ENCODE data around the gene MMP7.

MMP7 gene

GRCh38 chr11:102495161-102496042, 35.1 kb downstream of the MMP7 start:
- no peaks in the 10 kb centered on the region for H3K27me3 ChIP-seq (ENCODE audit: control insufficient read depth, insufficient read depth, low read length)
- no peak overlapping the region for H3K9ac ChIP-seq (ENCODE audit: low read depth, low read length)
- H3K9me3 ChIP-seq (ENCODE audit: control insufficient read depth, insufficient read depth, low read length): no peaks in the 10 kb centered on the region
- no peak overlapping the region for H3K27ac ChIP-seq (ENCODE audit: low read depth, low read length)
- H3K36me3 ChIP-seq (ENCODE audit: control insufficient read depth, insufficient read depth, low read length): no peaks in the 10 kb centered on the region
- H3K4me1 ChIP-seq (ENCODE audit: control insufficient read depth, insufficient read depth, low read length): 0 out of 2 replicates have a peak, but pooled peaks cover 5% of the 10 kb centered on the region
- peak overlapping the region; percentile 45 for H3K4me3 ChIP-seq (ENCODE audit: low read depth, low read length)

DNA sequence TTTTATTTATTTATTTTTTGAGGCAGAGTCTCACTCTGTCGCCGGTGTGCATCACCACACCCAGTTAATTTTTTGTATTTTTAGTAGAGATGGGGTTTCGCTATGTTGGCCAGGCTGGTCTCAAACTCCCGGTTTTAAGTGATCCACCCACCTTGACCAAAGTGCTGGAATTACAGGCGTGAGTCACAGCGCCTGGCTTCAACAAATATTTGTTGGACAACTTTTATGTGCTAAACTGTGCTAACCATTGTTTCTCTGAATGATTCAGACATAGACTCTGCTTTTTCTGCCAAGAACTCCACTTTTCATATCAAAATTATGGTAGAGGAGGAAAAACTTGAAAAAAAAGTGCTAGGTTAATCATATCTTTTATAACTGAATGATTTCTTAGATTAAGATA, 36.3 kb downstream of the MMP7 start:
- no peaks in the 10 kb centered on the region for H3K36me3 ChIP-seq (ENCODE audit: control insufficient read depth, insufficient read depth, low read length)
- H3K27me3 ChIP-seq (ENCODE audit: control insufficient read depth, insufficient read depth, low read length): no peaks in the 10 kb centered on the region
- no peak overlapping the region for H3K9ac ChIP-seq (ENCODE audit: low read depth, low read length)
- 0 out of 2 replicates have a peak, but pooled peaks cover 5% of the 10 kb centered on the region for H3K4me1 ChIP-seq (ENCODE audit: control insufficient read depth, insufficient read depth, low read length)
- no peaks in the 10 kb centered on the region for H3K9me3 ChIP-seq (ENCODE audit: control insufficient read depth, insufficient read depth, low read length)
- H3K4me3 ChIP-seq (ENCODE audit: low read depth, low read length): no peak overlapping the region
- H3K27ac ChIP-seq (ENCODE audit: low read depth, low read length): no peak overlapping the region

- no peak overlapping the region for H3K27ac ChIP-seq (ENCODE audit: low read depth, low read length)
- H3K36me3 ChIP-seq (ENCODE audit: control insufficient read depth, insufficient read depth, low read length): no peaks in the 10 kb centered on the region
- H3K9ac ChIP-seq (ENCODE audit: low read depth, low read length): no peak overlapping the region
These were observed 37.0 kb downstream of the MMP7 start for GRCh38 chr11:102493524-102493923.

GRCh38 chr11:102491969-102492368, 38.6 kb downstream of the MMP7 start:
- H3K9me3 ChIP-seq (ENCODE audit: control insufficient read depth, insufficient read depth, low read length): no peaks in the 10 kb centered on the region
- H3K27ac ChIP-seq (ENCODE audit: low read depth, low read length): no peak overlapping the region
- no peaks in the 10 kb centered on the region for H3K27me3 ChIP-seq (ENCODE audit: control insufficient read depth, insufficient read depth, low read length)
- 0 out of 2 replicates have a peak, but pooled peaks cover 5% of the 10 kb centered on the region for H3K4me1 ChIP-seq (ENCODE audit: control insufficient read depth, insufficient read depth, low read length)
- no peaks in the 10 kb centered on the region for H3K36me3 ChIP-seq (ENCODE audit: control insufficient read depth, insufficient read depth, low read length)
- no peak overlapping the region for H3K4me3 ChIP-seq (ENCODE audit: low read depth, low read length)
- H3K9ac ChIP-seq (ENCODE audit: low read depth, low read length): no peak overlapping the region

More at GRCh38 chr11:102493524-102493923, 37.0 kb downstream of the MMP7 start:
- no peaks in the 10 kb centered on the region for H3K9me3 ChIP-seq (ENCODE audit: control insufficient read depth, insufficient read depth, low read length)
- H3K4me1 ChIP-seq (ENCODE audit: control insufficient read depth, insufficient read depth, low read length): 0 out of 2 replicates have a peak, but pooled peaks cover 5% of the 10 kb centered on the region
- H3K27me3 ChIP-seq (ENCODE audit: control insufficient read depth, insufficient read depth, low read length): no peaks in the 10 kb centered on the region
- no peak overlapping the region for H3K4me3 ChIP-seq (ENCODE audit: low read depth, low read length)

DNA sequence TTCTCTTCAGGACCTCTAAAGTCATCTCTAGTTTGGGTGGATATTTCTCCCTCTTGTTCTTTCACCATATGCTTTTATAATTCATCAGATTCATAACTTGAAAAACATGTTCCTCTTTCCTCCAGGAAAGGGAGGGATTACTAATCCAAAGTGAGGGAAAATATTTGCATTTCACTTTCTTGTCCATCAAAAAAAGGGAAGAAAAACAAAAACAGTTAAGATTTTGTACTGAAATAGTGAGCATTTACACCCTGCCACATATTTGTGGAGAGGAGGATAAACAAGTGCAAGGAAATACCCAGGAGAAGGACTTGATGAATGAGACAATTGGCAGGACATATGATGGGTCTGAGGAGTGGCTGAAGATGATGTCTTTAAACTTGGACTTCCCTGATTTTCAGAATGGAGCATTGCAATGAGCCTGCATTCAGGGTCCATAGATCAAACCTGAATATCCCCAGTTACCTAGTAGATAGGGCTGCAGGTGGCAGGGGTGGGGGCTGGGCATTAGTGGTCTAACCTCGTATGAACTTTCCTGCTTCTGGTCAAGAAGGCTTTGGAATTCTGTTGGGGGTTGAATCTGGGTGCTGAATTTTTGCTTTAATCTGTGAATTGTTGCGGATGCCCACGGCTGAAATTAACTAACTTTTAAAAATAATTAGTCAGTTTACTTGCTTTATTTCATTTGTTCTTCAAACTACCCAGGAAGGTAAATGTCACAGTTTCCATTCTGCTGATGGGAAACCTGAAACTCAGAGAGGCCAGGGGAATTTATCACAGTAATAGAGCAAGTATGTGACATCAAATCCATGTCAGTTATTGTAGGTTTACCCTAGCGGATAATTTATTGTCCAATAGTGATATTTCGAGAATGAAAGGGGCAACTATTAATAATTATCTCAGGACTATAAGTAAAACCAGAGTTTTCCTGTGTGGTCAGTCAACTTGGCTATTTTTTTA, 41.1 kb downstream of the MMP7 start:
- Histone ChIP-seq H3K27me3 (ENCODE audit: control insufficient read depth, insufficient read depth, low read length) (no peaks in the 10 kb centered on the region), H3K4me3 (ENCODE audit: low read depth, low read length) (no peak overlapping the region), H3K4me1 (ENCODE audit: control insufficient read depth, insufficient read depth, low read length) (no peaks in the 10 kb centered on the region), H3K9ac (ENCODE audit: low read depth, low read length) (no peak overlapping the region), H3K27ac (ENCODE audit: low read depth, low read length) (no peak overlapping the region), H3K36me3 (ENCODE audit: control insufficient read depth, insufficient read depth, low read length) (no peaks in the 10 kb centered on the region), H3K9me3 (ENCODE audit: control insufficient read depth, insufficient read depth, low read length) (no peaks in the 10 kb centered on the region)

DNA sequence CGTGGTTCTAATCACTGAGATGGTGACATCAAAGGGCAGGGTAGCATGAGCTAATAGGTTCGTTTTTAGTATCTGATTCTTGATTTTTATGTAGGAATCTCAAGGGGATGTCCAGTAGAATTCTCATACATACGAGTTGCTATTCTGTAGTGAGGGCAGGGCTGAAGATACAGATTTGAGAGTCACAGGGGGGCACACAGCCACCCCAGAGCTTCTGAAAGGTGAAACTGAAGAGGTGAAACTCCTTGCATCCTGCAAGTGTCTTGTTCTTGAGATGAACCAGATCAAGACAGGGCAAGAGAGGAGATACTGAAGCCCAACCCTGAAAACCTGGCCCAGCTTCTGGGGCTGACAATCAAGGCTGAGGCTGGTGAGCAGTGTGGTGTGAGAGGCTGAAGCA, 42.3 kb downstream of the MMP7 start:
- Histone ChIP-seq H3K36me3 (ENCODE audit: control insufficient read depth, insufficient read depth, low read length) (no peaks in the 10 kb centered on the region), H3K9me3 (ENCODE audit: control insufficient read depth, insufficient read depth, low read length) (no peaks in the 10 kb centered on the region), H3K27me3 (ENCODE audit: control insufficient read depth, insufficient read depth, low read length) (no peaks in the 10 kb centered on the region), H3K4me1 (ENCODE audit: control insufficient read depth, insufficient read depth, low read length) (no peaks in the 10 kb centered on the region), H3K4me3 (ENCODE audit: low read depth, low read length) (no peak overlapping the region), H3K27ac (ENCODE audit: low read depth, low read length) (no peak overlapping the region), H3K9ac (ENCODE audit: low read depth, low read length) (no peak overlapping the region)

GRCh38 chr11:102487214-102487613, 43.3 kb downstream of the MMP7 start:
- H3K4me1 ChIP-seq (ENCODE audit: control insufficient read depth, insufficient read depth, low read length): no peaks in the 10 kb centered on the region
- no peak overlapping the region for H3K27ac ChIP-seq (ENCODE audit: low read depth, low read length)
- H3K36me3 ChIP-seq (ENCODE audit: control insufficient read depth, insufficient read depth, low read length): no peaks in the 10 kb centered on the region
- H3K4me3 ChIP-seq (ENCODE audit: low read depth, low read length): no peak overlapping the region
- no peaks in the 10 kb centered on the region for H3K27me3 ChIP-seq (ENCODE audit: control insufficient read depth, insufficient read depth, low read length)
- no peak overlapping the region for H3K9ac ChIP-seq (ENCODE audit: low read depth, low read length)
- H3K9me3 ChIP-seq (ENCODE audit: control insufficient read depth, insufficient read depth, low read length): no peaks in the 10 kb centered on the region

DNA sequence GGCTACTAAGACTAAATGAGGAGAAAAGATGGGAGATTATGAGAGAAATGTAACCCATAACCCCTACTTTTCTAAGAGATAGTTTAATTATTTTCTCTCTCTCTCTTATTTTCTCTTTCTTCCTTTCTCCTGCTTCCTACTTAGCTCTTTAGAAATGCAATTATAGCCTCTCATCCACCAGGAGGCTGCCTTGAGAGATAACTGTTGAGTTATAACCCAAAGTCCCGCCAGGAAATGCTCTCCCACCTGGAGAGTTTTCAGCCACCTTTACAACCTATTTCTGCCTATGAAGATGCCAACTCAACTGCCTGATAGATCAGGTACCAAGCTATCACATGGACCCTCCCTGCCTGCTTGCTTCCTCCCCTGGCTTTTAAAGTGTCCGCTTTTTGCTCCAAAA, 44.0 kb downstream of the MMP7 start:
- H3K36me3 ChIP-seq (ENCODE audit: control insufficient read depth, insufficient read depth, low read length): no peaks in the 10 kb centered on the region
- no peak overlapping the region for H3K4me3 ChIP-seq (ENCODE audit: low read depth, low read length)
- H3K4me1 ChIP-seq (ENCODE audit: control insufficient read depth, insufficient read depth, low read length): no peaks in the 10 kb centered on the region
- no peaks in the 10 kb centered on the region for H3K9me3 ChIP-seq (ENCODE audit: control insufficient read depth, insufficient read depth, low read length)
- H3K9ac ChIP-seq (ENCODE audit: low read depth, low read length): no peak overlapping the region
- no peaks in the 10 kb centered on the region for H3K27me3 ChIP-seq (ENCODE audit: control insufficient read depth, insufficient read depth, low read length)
- H3K27ac ChIP-seq (ENCODE audit: low read depth, low read length): no peak overlapping the region

DNA sequence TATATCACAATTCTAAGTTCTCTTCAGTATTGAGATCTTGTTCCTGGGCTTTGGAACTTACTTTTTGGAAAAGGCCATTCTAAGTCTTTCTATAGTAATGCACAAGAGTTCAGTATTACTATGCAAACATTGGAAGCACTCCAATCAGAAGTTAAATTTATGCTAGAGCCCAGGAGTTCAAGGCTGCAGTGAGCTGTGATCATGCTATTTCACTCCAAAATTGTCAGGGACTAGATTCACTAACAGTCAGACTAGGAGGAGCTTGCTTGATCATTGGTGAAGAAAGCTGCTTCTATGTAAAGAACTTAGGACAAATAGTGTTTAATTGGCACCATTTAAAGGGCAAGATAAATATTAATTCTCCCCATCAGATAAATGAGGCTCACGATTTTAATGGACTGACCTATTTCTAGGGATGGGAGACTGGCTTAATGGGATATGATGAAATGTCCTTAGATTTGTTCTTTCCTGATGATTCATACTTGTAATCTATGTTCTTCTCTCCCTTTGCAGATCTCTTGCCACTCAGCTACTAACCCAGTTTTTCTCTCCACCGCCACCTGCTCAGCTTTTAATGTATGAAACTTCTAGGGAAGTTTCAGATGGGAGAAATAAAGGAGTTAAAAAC, 45.3 kb downstream of the MMP7 start:
- no peaks in the 10 kb centered on the region for H3K4me1 ChIP-seq (ENCODE audit: control insufficient read depth, insufficient read depth, low read length)

DNA sequence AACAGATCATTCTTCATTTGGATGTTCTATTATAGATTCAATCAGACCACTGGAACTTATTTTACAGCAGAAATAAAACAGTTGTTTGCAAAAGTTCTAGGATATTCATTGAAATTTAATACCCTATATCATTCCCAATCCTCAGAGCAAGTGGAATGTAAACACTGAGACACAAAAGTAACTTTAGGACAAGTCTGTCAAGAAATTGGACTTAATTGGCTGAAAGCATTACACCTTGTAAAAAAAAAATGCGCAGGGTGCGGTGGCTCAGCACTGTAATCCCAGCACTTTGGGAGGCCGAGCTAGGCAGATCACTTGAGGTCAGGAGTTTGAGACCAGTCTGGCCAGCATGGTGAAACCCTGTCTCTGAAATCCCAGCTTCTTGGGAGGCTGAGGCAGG, 48.1 kb downstream of the MMP7 start:
- H3K27me3 ChIP-seq (ENCODE audit: control insufficient read depth, insufficient read depth, low read length): no peaks in the 10 kb centered on the region
- no peak overlapping the region for H3K9ac ChIP-seq (ENCODE audit: low read depth, low read length)
- no peaks in the 10 kb centered on the region for H3K36me3 ChIP-seq (ENCODE audit: control insufficient read depth, insufficient read depth, low read length)
- H3K9me3 ChIP-seq (ENCODE audit: control insufficient read depth, insufficient read depth, low read length): no peaks in the 10 kb centered on the region
- peaks cover 9% of the 10 kb centered on the region for H3K4me1 ChIP-seq (ENCODE audit: control insufficient read depth, insufficient read depth, low read length)
- H3K27ac ChIP-seq (ENCODE audit: low read depth, low read length): no peak overlapping the region
- no peak overlapping the region for H3K4me3 ChIP-seq (ENCODE audit: low read depth, low read length)

More for the DNA sequence above, 45.3 kb downstream of the MMP7 start:
- H3K9ac ChIP-seq (ENCODE audit: low read depth, low read length): no peak overlapping the region
- H3K36me3 ChIP-seq (ENCODE audit: control insufficient read depth, insufficient read depth, low read length): no peaks in the 10 kb centered on the region
- no peaks in the 10 kb centered on the region for H3K9me3 ChIP-seq (ENCODE audit: control insufficient read depth, insufficient read depth, low read length)
- no peaks in the 10 kb centered on the region for H3K27me3 ChIP-seq (ENCODE audit: control insufficient read depth, insufficient read depth, low read length)
- no peak overlapping the region for H3K27ac ChIP-seq (ENCODE audit: low read depth, low read length)
- H3K4me3 ChIP-seq (ENCODE audit: low read depth, low read length): no peak overlapping the region

All from HUES48 (cell line).